LNCAP (cell line): Measurements from ENCODE around the gene PDE4D.

Experiments used
- CTCF ChIP-seq: fragments of 450-650 bp; IDR thresholded peaks from 2 replicates; pipeline ENCODE4 v1.5.1; 2017; ENCODE audit warnings: mild to moderate bottlenecking

The PDE4D gene

GRCh38 chr5:58934629-58935097 lies 958.9 kb downstream of the PDE4D start:
- TF ChIP-seq CTCF, result no peak

- no peak for TF ChIP-seq CTCF
Measured at GRCh38 chr5:58933891-58934628, 959.5 kb downstream of the PDE4D start.

- no peak for TF ChIP-seq CTCF
Measured at GRCh38 chr5:58932057-58932612, 961.4 kb downstream of the PDE4D start.

- no peak for TF ChIP-seq CTCF
Measured at GRCh38 chr5:58930520-58930919, 963.0 kb downstream of the PDE4D start.

GRCh38 chr5:58929726-58930125 lies 963.8 kb downstream of the PDE4D start:
- no peak for TF ChIP-seq CTCF

- TF ChIP-seq CTCF, result no peak
Measured at GRCh38 chr5:58927938-58928337, 965.6 kb downstream of the PDE4D start.

- no peak for TF ChIP-seq CTCF
Measured at GRCh38 chr5:58927181-58927580, 966.3 kb downstream of the PDE4D start.
